GM19023 (cell line): ENCODE results near the gene LRRC27.

Source experiments
- ATAC-seq: cut with Tn5 transposase; IDR thresholded peaks from one replicate; pipeline ENCODE4 v1.9.1; 2021; ENCODE audit warnings: mild to moderate bottlenecking, moderate library complexity; ENCODE audit not compliant: unreplicated experiment

LRRC27 gene

DNA sequence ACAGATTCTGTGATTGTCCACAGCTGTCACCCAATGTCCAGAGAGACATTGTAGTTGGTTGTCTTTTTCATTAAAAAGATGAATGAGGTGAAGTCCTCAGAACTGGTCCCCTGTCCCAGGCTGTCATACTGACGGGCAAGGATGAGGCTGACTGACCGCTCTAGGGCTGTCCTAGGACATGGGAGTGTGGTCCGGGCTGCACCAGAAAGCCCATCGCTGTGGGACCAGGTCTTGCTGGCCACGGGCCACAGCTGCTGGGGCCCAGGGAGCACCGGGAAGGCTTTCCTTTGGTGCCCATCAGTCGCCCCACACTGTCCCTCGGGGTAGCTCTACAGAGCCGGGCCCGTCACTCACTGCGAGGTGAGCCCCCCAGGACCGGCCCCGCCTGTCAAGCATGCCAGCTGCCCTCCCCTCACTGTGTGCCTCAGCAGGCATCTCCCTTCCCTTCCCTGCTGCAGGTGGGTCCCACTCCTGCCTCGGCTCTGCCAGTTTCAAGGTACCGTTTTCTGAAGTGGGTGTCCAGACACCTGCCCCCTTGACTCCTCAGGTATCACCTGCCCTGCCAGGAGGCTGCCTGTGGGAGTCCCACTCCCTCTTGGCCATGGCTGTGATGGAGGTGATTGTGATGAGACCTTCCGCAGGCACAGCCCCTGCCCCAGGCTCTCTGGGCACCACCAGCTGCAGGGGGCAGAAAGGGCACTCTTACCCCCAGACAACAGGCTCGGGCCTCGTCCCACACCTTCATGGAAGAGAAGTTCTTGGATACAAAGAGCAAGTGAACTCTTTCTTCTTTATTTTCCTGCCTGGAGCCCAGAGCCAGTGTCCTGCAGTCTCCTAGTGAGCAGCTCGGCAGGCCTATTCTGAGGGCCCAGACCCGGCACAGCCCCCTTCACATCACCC is 21.7 kb downstream of the LRRC27 start:
- ATAC-seq: no peak

- ATAC-seq: no peak
Measured at GRCh38 chr10:132354356-132355094, 22.5 kb downstream of the LRRC27 start.

DNA sequence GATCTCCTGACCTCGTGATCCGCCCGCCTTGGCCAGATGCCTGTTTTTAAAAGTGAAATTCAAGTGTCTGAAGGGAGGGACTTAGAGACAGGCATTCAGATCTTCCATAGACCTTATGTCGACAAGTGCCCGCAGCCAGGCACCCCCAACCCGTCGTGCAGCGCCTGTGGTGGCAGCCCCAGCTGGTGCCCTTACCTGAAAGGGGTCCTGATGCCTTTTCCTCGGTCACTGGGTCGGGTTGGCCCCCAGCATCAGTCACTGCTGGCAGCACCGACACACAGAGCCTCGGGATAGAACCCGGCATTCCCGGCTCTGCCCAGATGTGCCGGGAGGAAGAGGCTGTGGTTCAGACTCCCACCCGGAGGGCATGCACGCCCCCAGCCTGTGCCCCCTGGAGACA is 23.3 kb downstream of the LRRC27 start:
- ATAC-seq: no peak

DNA sequence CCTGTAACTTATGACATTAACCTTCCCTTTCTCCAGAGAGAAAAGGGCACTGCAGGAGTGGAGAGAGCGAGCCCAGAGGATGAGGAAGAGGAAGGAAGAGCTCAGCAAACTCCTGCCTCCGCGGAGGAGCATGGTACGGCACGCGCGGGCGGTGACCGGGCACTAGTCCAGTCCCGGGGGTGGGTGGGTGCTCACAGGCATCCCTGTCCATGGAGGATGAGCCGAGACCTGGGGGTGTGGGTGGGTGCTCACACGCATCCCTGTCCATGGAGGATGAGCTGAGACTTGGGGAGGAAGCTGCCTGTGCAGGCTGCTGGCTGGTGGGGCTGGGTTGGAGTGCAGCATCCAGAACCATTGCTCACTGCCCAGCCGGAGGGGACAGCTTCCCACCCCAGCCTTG is 23.8 kb downstream of the LRRC27 start:
- no peak for ATAC-seq

DNA sequence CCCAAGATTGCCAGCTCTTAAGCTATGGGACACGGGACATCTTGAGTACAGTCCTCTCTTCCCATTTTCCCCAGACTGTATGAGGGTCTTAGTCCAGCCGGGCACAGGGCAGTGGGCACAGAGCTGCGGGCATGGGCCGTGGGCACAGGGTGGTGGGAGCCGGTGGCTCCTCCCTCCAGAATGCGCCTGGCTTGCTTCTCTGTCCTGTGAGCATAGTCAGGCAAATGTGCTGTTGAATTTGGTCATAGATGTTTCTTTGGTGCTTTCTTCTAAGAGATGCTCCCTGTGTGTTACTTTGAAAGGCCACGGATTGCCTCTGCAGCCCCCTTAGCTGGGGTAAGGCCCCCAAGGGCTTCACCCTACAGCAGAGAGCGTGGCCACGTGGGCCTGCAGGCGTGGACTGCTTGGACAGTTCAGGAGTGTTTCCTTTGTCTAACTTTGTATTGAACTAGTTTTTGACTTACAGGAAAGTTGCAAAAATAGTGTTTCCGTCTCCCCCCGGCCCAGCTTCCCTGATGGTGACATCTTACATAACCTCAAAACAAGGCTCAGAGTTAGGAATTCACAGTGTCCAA is 24.7 kb downstream of the LRRC27 start:
- no peak for ATAC-seq

DNA sequence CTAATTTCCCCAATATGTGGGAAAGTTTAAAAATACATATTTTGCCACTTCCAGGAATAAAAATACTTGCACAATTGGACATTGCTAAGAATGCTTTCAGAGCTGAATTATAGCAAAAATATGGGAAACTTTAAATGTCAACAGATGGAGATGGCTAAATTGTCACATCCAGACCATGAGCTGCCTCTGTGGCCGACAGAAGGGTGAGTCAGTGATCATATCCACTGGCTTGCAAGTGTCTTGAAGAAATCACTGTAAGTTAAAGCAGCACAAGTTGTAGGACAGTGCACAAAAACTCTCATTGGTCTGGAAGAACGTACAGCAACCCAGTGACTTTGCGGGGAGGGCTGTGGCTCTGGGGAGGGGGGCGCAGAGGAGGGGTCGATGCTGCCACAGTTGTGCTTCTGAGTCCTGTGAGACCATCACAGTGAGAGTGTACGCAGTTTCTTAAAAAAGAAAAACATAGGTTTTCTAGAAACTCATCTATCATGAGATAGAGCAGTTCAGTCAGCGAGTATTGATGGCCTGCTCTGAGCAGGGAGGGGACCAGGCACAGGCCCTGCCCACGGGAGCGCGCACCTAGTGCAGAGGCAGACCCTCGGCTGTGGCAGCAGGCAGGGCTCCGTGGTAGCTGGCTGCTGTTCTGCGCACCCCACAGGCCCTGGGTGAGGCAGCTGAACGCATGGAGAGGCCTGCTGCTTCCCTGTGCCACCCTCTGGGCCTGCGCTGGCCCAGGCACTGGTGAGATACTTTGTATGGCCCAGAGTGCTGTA is 25.5 kb downstream of the LRRC27 start:
- ATAC-seq: no peak

- no peak for ATAC-seq
Measured at GRCh38 chr10:132359305-132360040, 27.5 kb downstream of the LRRC27 start.

DNA sequence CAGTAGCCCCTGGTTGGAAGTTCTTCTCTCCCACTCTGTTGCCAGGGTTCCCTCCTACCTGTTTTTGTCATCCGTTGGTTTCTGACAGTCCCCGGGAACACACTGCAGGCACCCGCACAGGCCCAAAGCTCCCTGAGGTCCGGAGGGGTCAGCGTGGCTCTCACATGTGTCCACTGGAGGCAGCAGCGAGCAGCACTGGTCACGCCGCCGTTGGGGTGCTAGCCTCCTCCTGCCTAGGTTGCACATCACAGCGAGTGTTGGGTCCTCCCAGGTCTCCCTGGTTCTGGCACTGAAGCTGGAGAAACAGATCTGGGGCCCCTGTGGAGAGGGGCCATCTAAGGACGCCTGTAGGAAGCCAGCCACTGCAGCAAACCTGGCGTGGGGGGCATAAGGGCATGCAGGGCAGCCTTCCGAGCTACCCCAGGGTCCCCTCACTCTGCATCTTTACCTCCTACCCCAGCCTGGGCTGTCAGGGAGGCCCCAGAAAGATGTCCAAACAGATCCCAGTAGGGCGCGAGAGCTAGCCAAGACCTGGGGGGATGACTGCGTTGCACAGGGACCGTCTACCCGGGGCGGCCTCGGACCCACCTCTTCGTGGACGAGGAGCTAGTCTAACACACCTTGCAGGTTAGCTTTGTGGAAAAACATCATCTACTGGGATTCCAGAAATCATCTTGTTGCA is 28.9 kb downstream of the LRRC27 start:
- no peak for ATAC-seq

DNA sequence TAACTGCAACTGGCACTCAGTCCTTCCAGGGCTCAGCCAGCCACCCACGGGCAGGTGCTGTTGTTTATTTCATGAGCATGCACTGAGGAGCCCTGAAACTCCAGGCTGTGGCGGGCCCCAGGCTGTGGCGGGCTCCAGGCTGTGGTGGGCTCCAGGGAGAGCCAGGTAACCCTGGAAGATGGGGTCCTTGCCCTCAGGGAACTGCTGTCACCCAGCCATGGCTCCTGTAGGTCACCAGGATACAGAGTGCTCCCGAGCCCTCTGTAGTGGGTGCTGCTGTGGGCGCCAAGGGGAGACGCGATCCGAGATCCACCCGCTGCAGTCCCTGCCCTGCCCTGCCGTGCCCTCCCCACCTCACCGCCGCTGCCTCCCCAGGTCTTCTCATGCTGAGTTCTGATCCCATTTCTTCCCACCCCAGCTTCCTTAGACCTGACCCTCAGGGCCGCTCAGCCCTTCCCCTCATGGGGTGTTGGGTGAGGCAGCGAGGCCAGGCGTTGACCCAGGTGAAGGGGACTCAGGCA is 29.6 kb downstream of the LRRC27 start:
- ATAC-seq: no peak

- no peak for ATAC-seq
Measured at GRCh38 chr10:132362151-132362611, 30.2 kb downstream of the LRRC27 start.

DNA sequence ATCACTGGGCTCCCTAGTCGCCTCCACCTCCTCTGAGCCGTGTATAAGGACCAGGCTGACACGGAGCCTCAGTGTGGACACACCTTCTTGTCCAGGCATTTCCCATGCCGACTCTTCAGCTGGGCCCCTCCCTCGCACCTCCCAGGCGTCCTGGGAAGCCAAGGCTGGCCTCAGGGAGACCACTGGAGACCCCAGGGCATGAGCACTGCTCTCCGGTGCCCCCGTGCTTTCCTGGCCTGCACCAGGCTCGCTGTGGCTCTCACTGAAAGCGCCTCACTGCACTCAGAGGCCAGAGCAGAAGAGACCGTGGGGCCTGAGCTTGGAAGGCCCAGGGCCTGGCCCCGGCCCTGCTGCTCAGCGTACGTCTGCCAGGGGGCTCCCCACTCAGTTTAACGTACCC is 31.4 kb downstream of the LRRC27 start:
- ATAC-seq: no peak

DNA sequence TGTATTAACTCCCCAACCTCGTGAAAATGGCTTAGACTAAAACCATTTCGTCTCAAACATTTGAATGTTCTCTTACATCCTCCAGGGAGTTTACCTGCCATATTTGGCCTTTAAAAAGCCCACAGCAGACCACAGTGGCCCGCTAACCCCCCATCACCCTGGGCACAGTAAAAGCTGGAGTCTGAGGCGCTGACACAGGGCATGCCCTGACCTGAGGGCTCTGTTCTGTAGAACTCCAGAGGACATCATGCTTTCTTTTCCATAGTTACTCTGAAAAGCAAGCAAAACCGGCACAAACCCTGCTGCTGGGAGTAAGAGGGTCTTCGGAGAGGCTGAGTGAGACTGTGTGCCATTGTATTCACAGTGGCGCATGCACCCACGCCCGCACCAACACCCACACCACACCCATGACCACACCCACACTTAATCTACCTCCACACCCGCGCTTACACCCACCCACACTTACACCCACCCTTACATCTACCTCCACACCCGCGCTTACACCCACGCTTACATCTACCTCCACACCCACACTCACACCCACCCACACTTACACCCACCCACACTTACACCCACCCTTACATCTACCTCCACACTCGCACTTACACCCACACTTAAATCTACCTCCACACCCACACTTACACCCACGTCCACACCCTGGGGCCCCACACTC is 32.1 kb downstream of the LRRC27 start:
- no peak for ATAC-seq

DNA sequence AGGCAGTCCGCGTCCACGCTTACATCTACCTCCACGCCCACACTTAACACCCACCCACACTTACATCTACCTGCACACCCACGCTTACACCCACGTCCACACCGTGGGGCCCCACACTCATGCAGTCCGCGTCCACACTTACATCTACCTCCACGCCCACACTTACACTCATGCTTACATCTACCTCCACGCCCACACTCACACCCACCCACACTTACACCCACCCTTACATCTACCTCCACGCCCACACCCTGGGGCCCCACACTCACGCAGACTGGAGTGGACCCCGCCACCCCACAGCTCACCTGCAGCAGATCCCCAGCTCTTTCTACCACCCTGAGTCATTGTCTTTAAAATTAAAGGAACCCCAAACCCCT is 32.6 kb downstream of the LRRC27 start:
- no peak for ATAC-seq

DNA sequence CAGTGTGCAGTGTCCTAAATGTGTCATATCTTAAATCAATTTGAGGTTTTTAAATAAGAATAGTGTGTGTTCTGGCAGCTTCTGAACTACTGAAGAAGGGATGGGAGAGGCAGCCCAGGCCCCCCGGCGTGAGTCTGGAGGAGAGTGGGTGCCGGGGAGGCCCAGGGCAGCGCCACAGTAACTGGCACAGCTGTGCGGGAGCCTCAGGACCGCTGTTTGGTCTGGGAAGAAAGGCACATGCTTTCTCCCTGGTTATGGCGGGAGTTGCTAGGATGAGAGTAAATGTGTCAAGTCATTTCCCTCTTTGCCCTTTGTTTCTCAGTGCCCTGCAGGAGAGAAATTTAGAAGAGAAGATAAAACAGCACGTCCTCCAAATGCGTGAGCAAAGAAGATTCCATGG is 33.1 kb downstream of the LRRC27 start:
- no peak for ATAC-seq

DNA sequence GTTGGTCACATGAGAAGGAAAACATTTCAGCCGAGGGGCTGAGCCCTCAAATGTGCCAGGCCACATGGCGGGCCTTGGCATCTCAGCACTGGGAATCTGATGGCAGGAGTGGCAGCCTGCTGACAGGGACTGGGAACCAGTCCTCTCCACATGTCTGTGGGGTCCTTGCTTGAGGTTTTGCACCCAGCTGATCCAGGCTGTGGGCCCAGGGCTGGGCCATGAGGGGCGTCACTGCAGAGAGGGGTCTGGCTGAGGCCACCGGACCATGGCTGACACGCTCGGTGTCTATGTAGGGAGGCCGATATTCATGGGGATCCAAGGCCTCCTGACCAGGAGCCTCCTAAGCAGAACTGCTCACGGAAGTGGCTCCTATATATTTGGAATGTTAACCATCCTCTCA is 34.0 kb downstream of the LRRC27 start:
- ATAC-seq: no peak

GRCh38 chr10:132366499-132366898 is 34.5 kb downstream of the LRRC27 start:
- no peak for ATAC-seq

DNA sequence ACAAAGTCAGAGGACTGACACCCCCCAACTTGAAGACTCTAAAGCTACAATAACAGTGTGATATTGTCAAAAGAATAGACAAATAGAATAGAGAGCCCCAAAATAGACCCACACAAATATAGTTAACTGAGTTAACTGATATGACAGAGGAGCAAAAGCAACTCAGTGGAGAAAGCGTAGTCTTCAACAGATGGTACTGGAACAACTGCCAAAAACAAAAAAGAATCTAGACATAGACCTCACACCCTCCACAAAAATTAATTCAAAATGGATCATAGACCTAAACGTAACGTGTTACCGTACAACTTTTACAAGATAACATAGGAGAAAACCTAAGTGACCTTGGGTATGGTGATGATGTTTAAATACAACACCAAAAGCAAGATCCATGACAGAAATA is 36.4 kb downstream of the LRRC27 start:
- no peak for ATAC-seq

DNA sequence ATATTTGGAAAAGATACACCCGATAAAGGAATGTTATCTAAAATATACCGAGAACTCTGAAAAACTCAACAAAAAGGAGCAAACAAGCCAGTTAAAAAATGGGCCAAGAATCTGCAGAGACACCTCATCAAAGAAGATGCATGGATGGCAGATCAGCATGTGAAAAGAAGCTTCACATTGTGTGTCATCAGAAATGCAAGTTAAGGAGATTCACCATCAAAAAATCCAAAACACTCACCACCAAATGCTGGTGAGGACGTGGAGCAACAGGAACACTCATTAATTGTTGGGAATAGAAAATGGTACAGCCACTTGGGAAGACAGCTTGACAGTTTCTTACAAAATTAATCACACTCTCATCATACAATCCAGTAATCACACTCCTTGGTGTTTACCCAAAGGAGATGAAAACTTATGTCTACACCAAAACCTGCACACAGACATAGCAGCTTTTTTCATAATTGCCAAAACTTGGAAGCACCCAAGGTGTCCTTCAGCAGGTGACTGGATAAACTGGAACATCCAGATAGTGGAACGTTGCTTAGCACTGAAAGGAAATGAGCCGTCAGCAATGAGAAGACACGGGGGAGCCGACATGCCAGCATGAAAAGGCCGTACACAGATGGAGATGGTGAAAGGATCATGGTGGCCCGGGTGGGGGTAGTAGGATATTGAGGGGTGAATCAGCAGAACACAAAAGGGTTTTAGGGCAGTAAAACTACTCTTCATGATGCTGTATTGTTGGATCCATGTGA is 37.1 kb downstream of the LRRC27 start:
- no peak for ATAC-seq
